Neural crest cell (in vitro differentiated cells): Measurements from ENCODE around the gene ITGB3. TPM values are rescaled to one million over a fixed set of nuclear protein-coding genes. Genes with fewer than 3 reads are reported as not detected.

Source experiments
- DNase-seq: peaks from one replicate; pipeline ENCODE4 v3.0.0; 2021; ENCODE audit warnings: low read depth, mixed read lengths, low spot score
- H3K27ac Mint-ChIP-seq: one replicate; pipeline ENCODE4 v1.8.0; 2021; ENCODE audit warnings: mild to moderate bottlenecking, mixed read lengths; ENCODE audit not compliant: unreplicated experiment
- H3K27me3 Mint-ChIP-seq: 2 replicates; pipeline ENCODE4 v1.8.0; 2021; ENCODE audit warnings: low read depth, mild to moderate bottlenecking, mixed read lengths
- H3K36me3 Mint-ChIP-seq: 2 replicates; pipeline ENCODE4 v1.8.0; 2021; ENCODE audit warnings: low read depth, mild to moderate bottlenecking, mixed read lengths
- H3K4me1 Mint-ChIP-seq: 2 replicates; pipeline ENCODE4 v1.8.0; 2021; ENCODE audit warnings: mixed read lengths
- H3K4me3 Mint-ChIP-seq: one replicate; pipeline ENCODE4 v1.8.0; 2021; ENCODE audit warnings: mild to moderate bottlenecking, mixed read lengths
- H3K9me3 Mint-ChIP-seq: 2 replicates; pipeline ENCODE4 v1.8.0; 2021; ENCODE audit warnings: mixed read lengths
- CTCF ChIP-seq: fragments of 200-600 bp; sonication (generic); conservative IDR thresholded peaks from 2 replicates; pipeline ENCODE4 v1.5.0; 2021; ENCODE audit warnings: antibody characterized with exemption, mild to moderate bottlenecking
- total RNA-seq: library from RNA; stranded (reverse); gene quantifications from 2 replicates; pipeline ENCODE4 v1.2.1, GENCODE V29; 2021

Gene ITGB3
- total RNA-seq, 1 donor from 2014 or later = 0.09 TPM

- Mint-ChIP-seq H3K36me3 (no peaks in the 10 kb centered on the region), H3K9me3 (no peaks in the 10 kb centered on the region), H3K4me3 (peak overlapping the region; percentile 86), H3K27ac (no peak overlapping the region), H3K4me1 (peaks cover 25% of the 10 kb centered on the region), H3K27me3 (peaks cover 76% of the 10 kb centered on the region)
- TF ChIP-seq CTCF = no peak
- DNase-seq = no peak
These were observed 846 bp downstream of the ITGB3 start for GRCh38 chr17:47254403-47254943.

GRCh38 chr17:47257651-47258339, 4.2 kb downstream of the ITGB3 start:
- H3K27me3 Mint-ChIP-seq = peaks cover 60% of the 10 kb centered on the region

GRCh38 chr17:47262586-47262985, 9.0 kb downstream of the ITGB3 start:
- no peak overlapping the region for H3K4me3 Mint-ChIP-seq
- no peak for TF ChIP-seq CTCF
- peaks cover 20% of the 10 kb centered on the region for H3K27me3 Mint-ChIP-seq
- no peaks in the 10 kb centered on the region for H3K36me3 Mint-ChIP-seq
- no peak for DNase-seq
- H3K4me1 Mint-ChIP-seq = peaks cover 26% of the 10 kb centered on the region
- no peaks in the 10 kb centered on the region for H3K9me3 Mint-ChIP-seq
- H3K27ac Mint-ChIP-seq = no peak overlapping the region

More at GRCh38 chr17:47257651-47258339, 4.2 kb downstream of the ITGB3 start:
- no peak overlapping the region for H3K27ac Mint-ChIP-seq
- no peak for TF ChIP-seq CTCF
- H3K4me3 Mint-ChIP-seq = no peak overlapping the region
- H3K9me3 Mint-ChIP-seq = no peaks in the 10 kb centered on the region
- H3K4me1 Mint-ChIP-seq = peaks cover 19% of the 10 kb centered on the region
- no peak for DNase-seq
- H3K36me3 Mint-ChIP-seq = no peaks in the 10 kb centered on the region

GRCh38 chr17:47264166-47264565, 10.5 kb downstream of the ITGB3 start:
- Mint-ChIP-seq H3K27ac (no peak overlapping the region), H3K27me3 (peaks cover 5% of the 10 kb centered on the region), H3K9me3 (no peaks in the 10 kb centered on the region), H3K4me1 (peaks cover 29% of the 10 kb centered on the region), H3K4me3 (no peak overlapping the region), H3K36me3 (no peaks in the 10 kb centered on the region)
- DNase-seq = no peak
- no peak for TF ChIP-seq CTCF

GRCh38 chr17:47265983-47266541, 12.4 kb downstream of the ITGB3 start:
- peaks cover 8% of the 10 kb centered on the region for H3K9me3 Mint-ChIP-seq
- H3K4me3 Mint-ChIP-seq = no peak overlapping the region
- no peaks in the 10 kb centered on the region for H3K27me3 Mint-ChIP-seq
- DNase-seq = no peak
- peaks cover 29% of the 10 kb centered on the region for H3K4me1 Mint-ChIP-seq
- TF ChIP-seq CTCF = no peak
- H3K27ac Mint-ChIP-seq = no peak overlapping the region
- peaks cover 2% of the 10 kb centered on the region for H3K36me3 Mint-ChIP-seq
